ENCODE data around the gene PRKAG2.

DNA sequence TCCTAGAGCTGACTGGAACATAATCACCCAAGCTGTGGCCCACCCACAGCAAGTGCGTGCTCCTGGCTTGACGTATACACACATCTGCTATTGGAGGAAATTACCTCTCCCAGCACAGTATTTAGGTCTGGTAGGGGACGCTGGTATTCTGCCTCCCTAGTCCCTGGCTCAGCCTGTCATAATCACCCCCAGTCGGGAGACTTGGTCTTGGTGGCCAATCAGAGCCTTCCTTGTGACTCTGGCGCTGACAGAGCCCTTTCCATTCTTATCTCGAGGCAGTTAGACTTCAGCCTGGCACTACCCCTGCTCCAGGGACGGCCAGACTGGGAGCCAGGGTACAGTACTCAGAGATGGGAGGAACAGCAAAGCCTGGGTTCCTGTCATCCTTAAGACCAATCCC is 14.3 kb upstream of the PRKAG2 start:
- TF ChIP-seq EZH2 (IDR thresholded peaks at IDR 0.05; ENCODE audit: insufficient read depth, poor library complexity, severe bottlenecking) (no peak), EZH2phosphoT487 (IDR thresholded peaks at IDR 0.05; ENCODE audit: insufficient read depth, low read depth) (no peak)
